Spleen (tissue), 7 donors: ENCODE results near the gene RTKN.

Source experiments
- CTCF ChIP-seq, 11 experiments: fragments of 200-600 bp in 7 of 11; fragments of 450-650 bp in 4 of 11; sonication (generic) in 4 of 11; IDR thresholded peaks in 8 of 11; conservative IDR thresholded peaks in 3 of 11; 1 replicate in 7 of 11; 2 replicates in 4 of 11; pipeline versions ENCODE4 v1.4.0 to v1.8.0; 2016 to 2021; ENCODE audit warnings: antibody characterized with exemption in 11 of 11, inconsistent platforms in 4 of 11, mild to moderate bottlenecking in 1 of 11
- POLR2A ChIP-seq, 3 donors: fragments of 450-650 bp; IDR thresholded peaks; one replicate each; pipeline ENCODE4 v1.5.1; 2017; ENCODE audit warnings: antibody characterized with exemption in 3 of 3, mild to moderate bottlenecking in 1 of 3
- POLR2AphosphoS5 ChIP-seq, 3 donors: sonication (generic); formaldehyde crosslinking; IDR thresholded peaks; one replicate each; pipeline ENCODE4 v1.5.1; 2017; ENCODE audit warnings: antibody characterized with exemption in 3 of 3
- donor health status: DM: no; HTN: no; CAD: no; lungs with moderate emphysema.
- donor health status: DM: no; HTN: no; CAD: no.
- donor health status: DM: no; HTN: no; CAD: no.

GRCh38 chr2:74441170-74441689 lies 507 bp downstream of the RTKN start:
- TF ChIP-seq CTCF (IDR thresholded peaks at IDR 0.05 in 8 of 11, conservative IDR thresholded peaks at IDR 0.05 in 3 of 11): no peak
- TF ChIP-seq POLR2AphosphoS5 (IDR thresholded peaks at IDR 0.05): no peak
- TF ChIP-seq POLR2A (IDR thresholded peaks at IDR 0.05): no peak
